ENCODE data around the gene YEATS2.

Gene YEATS2

GRCh38 chr3:183844606-183845005 lies 147.0 kb downstream of the YEATS2 start:
- DNase-seq = no peak

- no peak for DNase-seq
Measured at GRCh38 chr3:183845090-183845489, 147.5 kb downstream of the YEATS2 start.

GRCh38 chr3:183845608-183846288 lies 148.2 kb downstream of the YEATS2 start:
- DNase-seq = no peak

- DNase-seq = no peak
Measured at GRCh38 chr3:183854318-183855035, 156.9 kb downstream of the YEATS2 start.

GRCh38 chr3:183857863-183858262 lies 160.3 kb downstream of the YEATS2 start:
- DNase-seq = no peak

Measured in NCI-H2029 (cell line).